Esophagus (tissue), 2 donors: Measurements from ENCODE around the gene TACSTD2. TPM values are rescaled to one million over a fixed set of nuclear protein-coding genes. Genes with fewer than 3 reads are reported as not detected.

ENCODE experiments used
- H3K27ac ChIP-seq, 2 donors: one replicate each; pipeline ENCODE4 v1.5.1; 2013; ENCODE audit warnings: low read depth in 2 of 2, mild to moderate bottlenecking in 2 of 2, inconsistent platforms in 1 of 2, low read length in 1 of 2, moderate library complexity in 1 of 2
- H3K27me3 ChIP-seq, 2 donors: one replicate each; pipeline ENCODE4 v1.6.1; 2013; ENCODE audit warnings: low read length in 2 of 2, control low read depth in 1 of 2, mild to moderate bottlenecking in 1 of 2; ENCODE audit not compliant: insufficient read depth in 2 of 2, control insufficient read depth in 1 of 2
- H3K36me3 ChIP-seq, 2 donors: one replicate each; pipeline ENCODE4 v1.6.1; 2013; ENCODE audit warnings: low read length in 1 of 2; ENCODE audit not compliant: control insufficient read depth in 2 of 2, insufficient read depth in 2 of 2
- H3K4me1 ChIP-seq, 2 donors: one replicate each; pipeline ENCODE4 v1.6.1; 2013; ENCODE audit warnings: low read length in 1 of 2; ENCODE audit not compliant: control insufficient read depth in 2 of 2, insufficient read depth in 2 of 2
- H3K4me3 ChIP-seq, 2 donors: one replicate each; pipeline ENCODE4 v1.5.1; 2013; ENCODE audit warnings: low read length in 2 of 2, mild to moderate bottlenecking in 2 of 2, low read depth in 1 of 2, moderate library complexity in 1 of 2
- H3K9me3 ChIP-seq, 2 donors: one replicate each; pipeline ENCODE4 v1.6.1; 2013; ENCODE audit warnings: mild to moderate bottlenecking in 2 of 2, low read depth in 1 of 2, low read length in 1 of 2, moderate library complexity in 1 of 2; ENCODE audit not compliant: control insufficient read depth in 2 of 2, insufficient read depth in 1 of 2
- WGBS, 2 donors: extraction: QIAGEN DNeasy Blood & Tissue Kit; methylation state at CpG; one replicate each; pipeline ENCODE4 v1.1.7; 2013; 5-methylcytosine and 5-hydroxymethylcytosine counted together
- polyA plus RNA-seq, 2 donors: library from polyadenylated mRNA; stranded (reverse); fragments of 200-250 nt; gene quantifications; one replicate each; pipeline ENCODE4 v1.2.3, GENCODE V29; 2013
- donor health status: healthy with polysubstance abuse.
- donor health status: Bipolar disorder and iron deficiency.

TACSTD2 gene
- polyA plus RNA-seq, 2 donors: 946 to 1,164 TPM

DNA sequence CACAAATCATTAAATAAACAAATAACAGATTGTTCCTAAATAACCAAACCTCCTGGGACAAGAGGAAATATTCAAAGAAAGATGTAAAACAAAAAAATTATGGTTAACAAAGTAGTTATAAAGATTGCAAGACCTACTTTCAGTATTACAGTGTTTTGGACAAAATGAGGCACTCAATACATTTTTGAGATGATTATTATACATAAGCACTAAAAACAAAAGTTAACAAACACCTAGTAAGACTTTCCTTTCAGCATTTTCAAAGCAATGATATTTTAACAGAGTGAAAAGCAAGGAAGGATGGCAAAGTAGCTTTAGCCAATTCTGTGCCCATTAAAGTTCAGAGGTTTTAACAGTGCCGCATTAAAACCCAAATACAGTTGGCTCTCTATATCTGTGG is 47.8 kb downstream of the TACSTD2 start:
- no peaks in the 10 kb centered on the region for H3K4me1 ChIP-seq
- no peaks in the 10 kb centered on the region for H3K36me3 ChIP-seq
- 95 to 96% methylated on average over 1 of the region's 1 CpG for WGBS, 2 donors
- H3K9me3 ChIP-seq: no peaks in the 10 kb centered on the region
- H3K4me3 ChIP-seq: no peak overlapping the region
- H3K27ac ChIP-seq: no peak overlapping the region
- H3K27me3 ChIP-seq: no peaks in the 10 kb centered on the region

DNA sequence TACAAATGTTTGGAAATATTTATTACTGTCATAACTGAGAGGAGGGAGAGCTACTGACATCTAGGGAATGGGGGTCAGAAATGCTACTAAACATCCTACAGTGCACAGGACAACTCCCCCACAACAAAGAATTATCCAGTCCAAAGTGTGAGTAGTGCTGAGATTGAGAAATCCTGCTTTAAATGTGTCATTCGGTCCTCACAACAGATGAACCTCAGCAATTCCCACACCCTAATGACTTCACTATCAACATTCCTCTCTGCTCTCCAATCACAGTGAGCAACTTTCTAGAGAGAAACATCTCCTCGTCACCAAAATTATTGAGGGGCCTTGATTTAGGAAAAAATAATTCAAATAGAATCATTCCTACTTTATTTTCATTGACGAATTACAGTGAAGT is 48.5 kb downstream of the TACSTD2 start:
- H3K4me3 ChIP-seq: no peak overlapping the region
- no peaks in the 10 kb centered on the region for H3K9me3 ChIP-seq
- WGBS, 2 donors: 76 to 78% methylated on average over 3 of the region's 3 CpGs
- no peak overlapping the region for H3K27ac ChIP-seq
- H3K27me3 ChIP-seq: no peaks in the 10 kb centered on the region
- H3K36me3 ChIP-seq: no peaks in the 10 kb centered on the region
- H3K4me1 ChIP-seq: no peaks in the 10 kb centered on the region

Other genes with a start within 250 kb of the TACSTD2 start
- 10 to 100 TPM; 10.6 to 19.5 TPM for gene OMA1, start 30.5 kb downstream of the TACSTD2 start, polyA plus RNA-seq
- gene MYSM1, start 122.8 kb upstream of the TACSTD2 start, polyA plus RNA-seq: 10 to 100 TPM in 1 of 2 donors, 1 to 10 TPM in 1; 6.5 to 12.4 TPM
- 10 to 100 TPM; 31.2 to 42.9 TPM for gene JUN, start 206.8 kb upstream of the TACSTD2 start, polyA plus RNA-seq